NCI-H1105 (cell line): ENCODE measurements around the gene RASSF9.

Experiments
- DNase-seq: peaks from one replicate; lab custom pipeline; 2025; lab: John Stamatoyannopoulos, UW

Gene RASSF9

DNA sequence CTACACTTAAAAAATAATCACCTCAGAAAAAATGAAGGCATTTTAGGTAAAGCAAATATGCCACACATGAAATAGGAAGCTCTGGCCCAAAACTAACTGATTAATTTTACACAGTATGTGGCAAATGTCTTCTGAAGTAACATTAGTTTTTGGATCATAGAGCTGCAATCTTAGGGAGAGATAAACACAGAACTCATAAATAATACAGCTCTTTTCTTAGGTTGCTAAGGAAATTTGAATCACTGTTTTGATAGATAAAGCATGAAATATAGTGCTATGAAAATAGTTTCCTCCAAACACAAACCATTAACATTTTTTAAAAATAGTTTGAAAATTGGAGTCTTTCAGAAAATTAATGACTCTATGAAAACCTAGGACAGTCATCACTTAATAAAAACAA lies 15.0 kb downstream of the RASSF9 start:
- no peak for DNase-seq

DNA sequence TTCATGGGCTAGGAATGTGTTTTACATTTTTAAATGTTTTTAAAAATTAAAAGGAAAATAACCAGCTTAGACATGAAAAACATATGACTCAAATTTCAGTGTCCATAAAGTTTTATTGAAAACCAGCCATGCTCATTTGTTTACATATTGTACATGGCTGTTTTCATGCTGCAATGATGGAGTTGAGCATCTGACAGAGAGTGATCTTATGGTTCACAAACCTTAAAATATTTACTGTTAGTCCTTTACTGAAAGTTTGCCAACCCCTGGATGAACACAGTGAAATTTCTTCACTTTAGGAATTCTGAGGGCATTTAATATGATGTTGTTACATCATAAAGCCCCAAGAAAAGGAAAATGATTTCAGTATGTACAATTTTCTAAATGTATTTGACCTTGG lies 16.1 kb downstream of the RASSF9 start:
- no peak for DNase-seq

DNA sequence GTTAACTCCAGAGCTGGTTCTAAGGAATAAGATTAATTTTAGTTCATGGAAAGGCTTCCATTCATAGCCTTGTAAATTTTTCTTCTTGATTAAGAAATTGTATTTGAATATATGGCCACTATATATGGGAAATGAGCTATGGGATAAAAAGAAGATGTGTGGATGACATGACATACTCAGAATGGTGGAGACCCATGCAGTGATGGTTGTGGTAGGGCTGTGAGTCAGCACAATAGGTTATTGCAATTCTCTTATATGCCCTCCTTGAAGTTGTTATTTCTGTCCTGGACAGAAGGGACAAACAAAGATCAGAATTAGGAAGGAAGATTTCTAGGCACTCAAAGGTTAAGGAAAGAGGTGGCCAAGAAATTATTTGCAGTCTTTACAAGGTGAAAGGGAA lies 21.5 kb downstream of the RASSF9 start:
- no peak for DNase-seq

DNA sequence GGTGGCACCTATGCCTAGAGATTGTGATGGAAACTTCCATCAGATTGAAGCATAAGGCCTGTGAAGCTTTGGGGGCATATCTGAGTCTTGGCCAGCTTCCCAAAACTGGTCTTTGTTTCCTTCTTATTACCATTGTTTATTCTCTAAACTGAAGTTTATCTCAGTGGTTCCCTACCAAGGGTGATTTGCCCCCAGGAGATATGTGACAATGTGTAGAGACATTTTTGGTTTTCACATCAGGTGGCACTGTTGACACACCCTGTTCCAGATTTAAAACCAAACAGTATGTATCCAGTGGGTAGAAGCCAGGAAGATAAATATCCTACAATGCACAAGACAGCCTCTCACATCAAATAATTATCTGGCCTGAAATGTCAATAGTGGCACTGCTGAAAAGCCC lies 22.1 kb downstream of the RASSF9 start:
- no peak for DNase-seq

DNA sequence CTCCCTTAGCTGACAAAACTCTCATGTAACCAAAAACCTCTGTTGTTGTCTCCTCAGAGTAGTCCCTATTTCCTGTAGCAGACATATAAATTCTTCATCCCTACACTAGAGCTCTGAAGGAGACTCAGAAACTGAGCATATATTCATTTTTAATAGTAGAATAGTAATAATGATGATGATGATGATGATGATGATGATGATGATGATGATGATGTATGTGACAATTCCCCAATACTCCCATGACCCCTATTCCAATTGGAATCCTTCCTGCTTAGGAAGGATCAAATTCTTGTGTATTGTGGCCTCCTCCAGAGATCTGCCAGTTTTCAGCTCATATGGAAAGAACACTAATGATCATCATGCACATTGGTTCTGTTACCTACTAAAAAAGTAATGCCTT lies 26.7 kb downstream of the RASSF9 start:
- no peak for DNase-seq

DNA sequence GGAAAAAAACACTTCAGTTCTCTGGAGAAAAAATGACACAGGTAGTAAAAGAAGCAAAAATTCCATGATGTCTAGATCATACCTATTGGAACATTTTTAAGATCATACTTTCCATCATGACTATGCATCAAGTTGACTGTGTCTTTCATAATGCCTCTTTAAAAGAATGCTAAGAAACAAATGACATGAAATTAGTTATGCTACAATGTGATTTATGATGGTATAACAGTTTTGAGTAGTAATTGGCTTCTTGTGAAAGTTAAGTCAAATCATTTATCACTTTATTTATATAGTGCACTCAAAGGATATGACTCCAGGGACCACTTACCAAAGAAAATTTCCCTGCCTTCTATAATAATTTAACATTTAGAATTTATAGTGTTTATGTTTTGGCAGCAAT lies 28.5 kb downstream of the RASSF9 start:
- no peak for DNase-seq

DNA sequence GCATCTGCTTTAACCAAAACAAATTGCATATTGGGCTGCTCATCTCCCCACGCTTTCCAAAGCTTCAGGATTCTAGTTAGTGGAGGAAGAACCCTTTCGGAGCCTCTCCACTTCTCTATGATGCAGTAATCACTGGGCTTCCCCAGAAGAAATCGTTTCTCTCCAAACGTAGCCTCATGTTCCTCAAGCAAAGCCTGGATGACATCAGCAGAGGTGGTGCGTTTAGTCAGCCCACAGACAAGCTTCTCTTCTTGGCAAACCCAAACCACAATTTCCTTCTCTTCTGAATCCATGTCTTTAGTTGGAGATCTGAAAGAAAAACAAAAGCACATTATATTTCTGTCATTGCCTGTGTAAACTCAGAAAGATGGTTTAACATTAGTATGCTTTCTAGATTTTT lies 30.6 kb downstream of the RASSF9 start:
- DNase-seq = no peak

DNA sequence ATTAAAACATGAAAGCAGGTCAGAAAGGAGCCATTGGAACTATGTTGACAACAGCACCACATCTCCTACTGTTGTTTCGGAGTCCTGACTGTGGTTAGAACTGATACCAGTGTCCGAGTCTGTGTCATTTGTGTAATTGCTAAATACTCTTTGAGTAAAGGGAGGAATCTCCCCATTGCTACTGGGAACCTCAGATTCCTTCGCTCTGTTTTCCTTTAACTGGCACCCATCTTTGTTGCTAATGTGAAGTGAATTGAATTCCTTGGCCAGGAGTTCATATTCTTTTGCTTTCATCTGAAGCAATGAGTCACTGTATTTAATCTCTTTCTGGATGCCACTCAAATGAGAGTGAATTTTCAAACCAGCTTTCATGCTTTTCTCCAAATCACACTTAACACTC lies 31.5 kb downstream of the RASSF9 start:
- no peak for DNase-seq

DNA sequence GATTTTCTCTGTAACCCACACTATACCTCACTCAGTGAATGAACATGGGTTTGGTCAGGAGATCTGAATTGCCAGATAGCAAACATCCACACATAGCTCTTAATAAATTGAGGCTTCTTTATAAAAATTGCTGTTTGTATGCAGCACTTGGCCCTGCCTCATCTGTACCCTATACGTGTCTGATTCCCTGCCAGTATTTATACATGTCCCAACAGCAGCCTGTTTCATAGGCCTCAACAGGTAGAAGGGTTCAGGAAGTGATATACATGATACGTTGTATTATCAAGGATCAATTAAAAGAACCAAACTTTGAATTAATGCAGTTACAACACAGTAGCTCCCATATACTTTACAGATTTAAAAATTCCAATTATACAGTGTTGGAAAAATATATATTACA lies 32.3 kb downstream of the RASSF9 start:
- no peak for DNase-seq

DNA sequence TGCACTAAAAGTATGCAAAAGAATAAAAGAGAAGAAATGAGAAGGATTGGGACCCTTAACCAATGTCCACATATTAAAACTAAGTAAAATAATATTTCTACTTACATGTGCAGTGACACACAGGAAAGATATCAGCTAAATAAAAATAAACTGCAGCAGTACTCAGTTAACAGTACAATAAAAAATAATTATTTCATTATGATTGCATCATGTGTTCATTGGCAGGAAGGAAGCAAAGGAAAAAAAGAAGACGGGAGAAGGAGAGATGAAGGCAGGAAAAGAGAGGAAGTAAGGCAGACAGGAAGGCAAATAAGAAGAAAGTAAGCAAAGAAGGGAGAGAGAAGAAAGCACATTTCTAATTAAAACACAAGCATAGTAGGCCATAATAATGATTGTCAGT lies 33.0 kb downstream of the RASSF9 start:
- DNase-seq = no peak

DNA sequence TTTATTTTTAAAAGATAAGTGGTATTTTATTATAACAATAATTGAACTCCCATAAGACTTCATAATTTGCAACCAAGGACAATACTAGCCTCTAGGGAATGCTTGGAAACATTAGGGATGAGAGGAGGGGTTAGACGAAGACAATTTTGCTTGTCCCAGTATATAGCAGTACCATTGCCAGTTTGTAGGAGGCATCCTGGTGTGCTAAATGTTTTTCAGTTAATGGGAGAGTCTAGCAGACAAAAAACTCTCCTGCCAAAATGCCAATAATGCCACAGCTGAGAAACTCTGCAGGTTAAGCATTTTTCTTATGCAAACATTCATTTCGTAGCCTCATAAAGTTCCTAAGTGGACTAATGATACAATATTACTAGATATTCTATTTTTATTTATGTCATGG lies 38.1 kb downstream of the RASSF9 start:
- DNase-seq = no peak

DNA sequence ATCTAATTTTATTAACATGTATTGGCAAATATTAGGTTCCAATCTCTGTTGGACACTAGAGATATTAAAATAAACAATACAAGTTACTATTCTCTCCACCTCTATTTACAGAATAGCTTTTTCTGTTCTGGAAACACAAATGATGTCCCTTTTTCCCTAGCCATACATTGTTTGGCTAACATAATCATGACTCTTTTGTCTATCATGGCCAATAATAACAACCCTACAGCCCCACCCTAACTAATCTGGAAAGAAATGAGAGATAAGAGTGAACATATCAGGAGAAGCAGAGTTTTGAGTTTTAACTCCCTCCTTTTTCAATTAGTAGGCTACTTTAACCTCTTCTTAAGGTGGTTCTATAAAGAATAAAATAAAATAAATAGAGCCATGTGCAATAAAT lies 40.2 kb downstream of the RASSF9 start:
- no peak for DNase-seq

DNA sequence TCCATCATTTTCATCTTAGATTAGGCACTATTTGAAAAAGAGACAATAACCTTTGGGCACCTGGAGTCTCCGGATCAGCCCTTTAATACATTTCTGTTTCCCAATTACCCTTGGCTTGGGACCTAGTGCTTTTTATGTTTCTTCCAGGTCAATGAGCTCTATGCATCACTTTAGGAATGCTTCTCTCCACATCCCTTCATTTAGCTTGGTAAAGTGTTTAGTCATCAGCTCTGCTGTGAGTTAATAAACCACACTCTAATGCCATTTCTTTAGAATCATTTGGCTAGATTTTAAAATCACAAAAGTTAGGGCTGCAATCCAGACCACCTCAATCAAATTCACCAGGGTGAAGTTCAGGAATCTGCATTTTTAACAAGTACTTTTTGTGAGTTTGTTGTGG lies 41.7 kb downstream of the RASSF9 start:
- DNase-seq = no peak

DNA sequence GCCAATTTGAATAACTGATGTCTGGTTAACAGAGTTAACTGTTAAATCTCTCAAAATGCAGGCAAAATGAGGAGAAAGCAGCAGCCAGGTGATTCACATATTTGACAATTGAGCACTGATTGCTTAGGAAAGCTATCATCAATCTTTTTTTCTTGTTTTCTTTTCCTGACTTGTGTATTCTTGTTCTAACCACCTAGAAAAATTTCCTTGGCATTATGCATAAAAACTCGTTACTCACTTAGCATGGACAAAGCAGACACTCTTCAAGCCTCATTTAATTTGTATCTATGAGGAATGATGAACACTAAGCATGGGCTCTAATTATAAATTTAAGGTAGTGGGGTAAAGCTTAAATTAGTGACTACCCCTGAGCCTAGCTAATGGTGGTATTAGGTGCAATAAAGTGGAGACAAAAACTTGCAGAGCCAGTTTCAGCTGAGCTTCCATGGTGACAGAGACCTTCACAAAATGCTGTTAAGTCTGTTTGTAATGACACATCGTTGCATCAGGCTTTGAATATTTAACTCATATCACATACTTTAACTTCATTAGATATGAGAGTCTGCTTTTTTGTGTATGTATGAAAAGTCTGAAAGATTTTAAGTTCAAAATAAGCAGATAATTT lies 52.0 kb downstream of the RASSF9 start:
- DNase-seq = peak; percentile 23

DNA sequence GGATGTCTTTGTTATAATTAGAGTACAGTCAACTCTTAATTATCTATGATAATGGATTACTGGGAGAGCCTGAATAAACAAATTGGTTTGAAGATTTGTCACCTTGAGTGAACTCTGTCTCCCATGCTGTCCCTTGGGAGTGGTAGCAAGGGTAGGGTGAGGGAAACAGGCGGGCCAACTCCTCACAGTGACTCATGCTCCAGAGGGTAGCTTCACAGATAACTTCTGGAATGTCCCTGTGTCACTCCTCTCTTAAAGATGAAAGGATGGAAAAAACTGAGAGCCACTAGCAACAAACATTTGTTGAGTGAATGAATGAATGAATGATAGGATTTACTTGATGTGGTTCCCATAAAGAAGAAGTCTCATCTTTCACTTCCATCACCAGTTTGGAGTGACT lies 53.5 kb downstream of the RASSF9 start:
- DNase-seq = no peak

DNA sequence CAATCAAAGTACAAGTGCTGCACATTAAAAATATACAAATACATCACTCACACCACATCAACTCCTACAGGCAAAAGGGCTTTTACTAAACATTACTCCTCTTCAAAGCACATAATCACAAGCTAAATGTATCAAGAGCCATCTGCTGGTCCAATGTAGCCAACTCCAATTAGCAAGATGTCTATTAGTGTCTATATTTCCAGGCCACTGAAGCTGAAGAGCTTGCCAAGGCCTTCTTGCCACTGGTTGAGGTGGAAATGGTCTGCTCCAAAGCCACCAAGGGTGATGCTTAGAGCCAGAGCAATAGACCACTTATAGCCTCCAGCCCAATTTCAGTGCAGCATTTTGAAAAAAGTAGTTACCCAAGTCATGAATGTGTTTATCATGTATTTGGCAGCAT lies 54.4 kb downstream of the RASSF9 start:
- DNase-seq = no peak

DNA sequence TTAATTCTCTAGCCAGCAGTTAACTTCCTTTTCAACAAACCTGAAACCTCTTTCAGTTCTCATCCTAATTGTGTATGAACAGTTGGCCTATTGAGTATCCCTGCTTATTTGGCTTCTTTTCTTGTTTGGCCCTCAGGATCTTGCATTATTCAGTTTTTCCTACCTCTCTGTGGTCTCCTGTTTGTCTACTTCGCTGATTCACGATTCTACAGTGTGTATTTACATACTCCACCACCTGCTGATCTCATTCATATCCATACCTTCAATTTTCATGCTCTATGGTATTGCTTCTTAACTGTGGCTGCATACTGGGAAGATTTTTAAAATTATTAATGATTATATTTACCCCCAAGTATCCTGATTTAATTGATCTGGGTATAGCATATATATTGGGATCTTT lies 56.4 kb downstream of the RASSF9 start:
- DNase-seq = peak; percentile 36

DNA sequence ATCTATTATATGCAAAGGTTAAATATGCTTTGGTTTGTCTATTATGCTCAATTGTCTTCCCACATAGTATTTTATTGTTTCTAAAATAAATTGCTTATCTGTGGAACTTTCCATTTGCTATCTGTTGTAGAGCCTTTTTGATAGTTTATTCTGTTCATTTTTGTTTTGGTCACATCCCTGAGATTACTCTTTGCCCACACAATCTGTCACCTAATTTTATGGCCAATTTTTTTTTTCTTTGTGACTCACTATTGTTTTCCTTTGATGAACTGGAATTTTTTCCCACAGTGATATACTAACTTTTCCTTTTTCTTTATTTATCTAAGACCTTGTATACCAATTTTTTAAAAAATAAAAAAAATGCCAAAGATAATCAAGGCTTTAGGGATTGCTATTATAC lies 61.1 kb downstream of the RASSF9 start:
- no peak for DNase-seq

DNA sequence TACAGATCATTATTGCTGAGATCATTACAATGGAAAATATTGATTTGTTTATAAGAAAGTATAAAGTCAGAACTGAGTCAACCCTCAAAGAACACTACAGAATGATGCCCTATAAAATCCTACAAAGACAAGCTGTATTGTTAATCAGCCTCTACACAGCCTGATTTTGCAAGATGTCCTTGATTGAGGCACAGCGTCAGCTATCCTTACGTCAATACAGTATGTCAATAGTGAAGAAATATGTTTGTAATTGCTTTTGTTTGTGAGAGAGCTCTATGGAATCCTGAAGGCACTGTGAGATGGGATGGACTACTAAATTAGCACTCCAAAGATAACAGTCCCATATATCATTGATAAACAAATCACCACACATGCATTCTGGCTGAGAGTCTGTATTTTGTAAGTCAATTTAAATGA lies 70.7 kb downstream of the RASSF9 start:
- DNase-seq = no peak

DNA sequence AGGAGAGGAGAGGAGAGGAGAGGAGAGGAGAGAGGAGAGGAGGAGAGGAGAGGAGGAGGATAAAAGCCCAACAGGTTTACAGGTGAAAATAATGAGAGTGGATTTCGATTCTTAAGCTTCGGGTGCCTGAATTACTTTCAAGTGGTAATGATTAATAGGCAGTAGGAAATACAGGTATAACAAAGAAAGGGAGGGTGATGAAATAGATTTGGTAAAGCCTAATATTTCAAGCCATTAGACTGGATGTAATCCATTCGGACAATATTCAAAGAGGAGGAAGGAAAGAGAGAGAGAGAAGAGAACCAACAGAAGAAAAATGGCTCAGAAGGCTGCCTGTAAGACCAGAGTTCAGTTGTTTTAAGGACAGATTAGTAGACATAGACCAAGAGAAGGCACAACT lies 76.6 kb downstream of the RASSF9 start:
- no peak for DNase-seq

DNA sequence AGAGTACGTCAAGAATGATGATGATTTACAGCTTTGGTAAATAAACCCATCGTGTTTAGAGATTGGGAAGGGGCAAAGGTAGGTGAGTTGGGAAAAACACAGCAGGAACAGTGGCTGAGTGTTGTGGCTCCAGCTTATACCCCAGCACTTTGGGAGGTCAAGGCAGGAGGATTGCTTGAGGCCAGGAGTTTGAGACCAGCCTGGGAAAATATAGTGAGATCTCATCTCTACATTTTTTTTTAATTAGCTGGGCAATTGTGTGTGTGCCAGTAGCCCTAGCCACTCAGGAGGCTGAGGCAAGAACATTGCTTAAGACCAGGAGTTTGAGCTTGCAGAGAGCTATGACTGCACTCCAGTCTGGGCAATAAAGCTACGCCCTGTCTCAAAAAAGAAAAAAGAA lies 77.1 kb downstream of the RASSF9 start:
- no peak for DNase-seq

DNA sequence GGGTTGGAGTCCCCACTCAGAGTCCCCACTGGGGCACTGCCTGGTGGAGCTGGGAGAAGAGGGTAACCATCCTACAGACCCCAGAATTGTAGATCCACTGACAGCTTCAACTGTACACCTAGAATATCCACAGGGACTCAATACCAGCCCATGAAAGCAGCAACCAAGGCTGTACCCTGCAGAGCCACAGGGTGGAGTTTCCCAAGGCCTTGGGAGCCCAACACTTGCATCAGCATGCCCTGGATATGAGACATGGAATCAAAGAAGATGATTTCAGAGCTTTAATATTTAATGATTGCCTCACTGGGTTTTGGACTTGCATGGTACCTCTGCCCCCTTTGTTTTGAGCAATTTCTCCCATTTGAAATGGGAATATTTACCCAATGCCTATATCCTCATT lies 80.4 kb downstream of the RASSF9 start:
- no peak for DNase-seq
